Ovary (tissue), 3 donors: Measurements from ENCODE around the gene AMBRA1.

Experiments
- CTCF ChIP-seq, 3 donors: fragments of 450-650 bp in 2 of 3; fragments of 200-600 bp in 1 of 3; IDR thresholded peaks; one replicate each; pipeline versions ENCODE4 v1.5.1 to v1.8.0; 2016 to 2022; ENCODE audit warnings: antibody characterized with exemption in 3 of 3, mild to moderate bottlenecking in 1 of 3
- EP300 ChIP-seq: sonication (generic); formaldehyde crosslinking; IDR thresholded peaks from one replicate; pipeline ENCODE4 v1.6.1; 2017; ENCODE audit warnings: antibody characterized with exemption
- POLR2A ChIP-seq: fragments of 450-650 bp; IDR thresholded peaks from one replicate; pipeline ENCODE4 v1.6.1; 2017; ENCODE audit warnings: antibody characterized with exemption, mild to moderate bottlenecking, moderate library complexity
- donor health status: DM: no; HTN: no; CAD: no.

DNA sequence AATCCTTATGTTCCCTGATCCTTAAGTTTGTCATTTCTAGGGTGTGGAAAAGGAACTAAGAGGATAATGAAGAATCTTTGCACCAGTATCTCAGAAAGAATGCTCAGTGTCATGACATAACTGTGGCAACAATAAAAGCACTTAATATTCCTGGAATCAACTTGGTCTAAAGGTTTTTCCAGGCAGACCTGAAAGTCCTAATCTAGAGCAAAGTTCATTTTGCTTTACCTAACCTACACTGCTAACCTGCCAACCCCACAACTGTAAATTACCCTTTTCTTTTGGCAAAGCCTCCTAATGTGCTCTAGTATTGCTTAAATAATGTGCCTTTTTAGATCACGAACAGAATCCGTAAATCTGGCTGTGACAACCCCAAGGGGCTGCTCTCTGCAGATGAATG is 82.5 kb downstream of the AMBRA1 start:
- TF ChIP-seq CTCF (IDR thresholded peaks at IDR 0.05), result no peak
- no peak for TF ChIP-seq POLR2A
- TF ChIP-seq EP300, result no peak
